H9 (cell line): ENCODE data around the gene S1PR2. TPM values are rescaled to one million over a fixed set of nuclear protein-coding genes. Genes with fewer than 3 reads are reported as not detected.

Source experiments
- DNase-seq: peaks from one replicate; pipeline ENCODE4 v3.0.0-alpha.2; 2017
- H2AFZ ChIP-seq: one replicate; pipeline ENCODE4 v1.6.1; 2013; ENCODE audit warnings: mild to moderate bottlenecking, low read length, control low read depth, moderate library complexity
- H2AK5ac ChIP-seq: 2 replicates; pipeline ENCODE4 v1.6.1; 2013; ENCODE audit warnings: low read length, control low read depth, mixed read lengths; ENCODE audit not compliant: insufficient read length
- H2BK120ac ChIP-seq: one replicate; pipeline ENCODE4 v1.6.1; 2013; ENCODE audit warnings: low read depth, mild to moderate bottlenecking, low read length, control low read depth, inconsistent platforms; ENCODE audit not compliant: poor library complexity, severe bottlenecking
- H2BK12ac ChIP-seq: 2 replicates; pipeline ENCODE4 v1.6.1; 2013; ENCODE audit warnings: low read length, control low read depth, mixed read lengths, low read depth; ENCODE audit not compliant: insufficient read length
- H2BK15ac ChIP-seq: 2 replicates; pipeline ENCODE4 v1.6.1; 2013; ENCODE audit warnings: low read depth, low read length, control low read depth
- H2BK20ac ChIP-seq: one replicate; pipeline ENCODE4 v1.6.1; 2013; ENCODE audit warnings: low read depth, mild to moderate bottlenecking, low read length, control low read depth, inconsistent platforms; ENCODE audit not compliant: poor library complexity, severe bottlenecking
- H2BK5ac ChIP-seq: 2 replicates; pipeline ENCODE4 v1.6.1; 2013; ENCODE audit warnings: low read length, control low read depth, mixed read lengths; ENCODE audit not compliant: insufficient read length
- H3K14ac ChIP-seq: 2 replicates; pipeline ENCODE4 v1.6.1; 2013; ENCODE audit warnings: low read length, control low read depth; ENCODE audit not compliant: insufficient read depth
- H3K18ac ChIP-seq: 2 replicates; pipeline ENCODE4 v1.6.1; 2013; ENCODE audit warnings: low read depth, mild to moderate bottlenecking, mixed read lengths, low read length, control low read depth; ENCODE audit not compliant: insufficient read length
- H3K23ac ChIP-seq: 2 replicates; pipeline ENCODE4 v1.6.1; 2013; ENCODE audit warnings: low read length, control low read depth, mixed read lengths, low read depth; ENCODE audit not compliant: insufficient read length
- H3K23me2 ChIP-seq: 2 replicates; pipeline ENCODE4 v1.6.1; 2013; ENCODE audit warnings: low read depth, mild to moderate bottlenecking, mixed read lengths, low read length, control low read depth; ENCODE audit not compliant: insufficient read length, poor library complexity, severe bottlenecking
- H3K27ac ChIP-seq: 2 replicates; pipeline ENCODE4 v1.5.1; 2013; ENCODE audit warnings: low read length, control low read depth, mixed read lengths, low read depth; ENCODE audit not compliant: insufficient read length
- H3K27me3 ChIP-seq: 2 replicates; pipeline ENCODE4 v1.6.1; 2013; ENCODE audit warnings: low read length, control low read depth, inconsistent platforms; ENCODE audit not compliant: insufficient read depth
- H3K4ac ChIP-seq: 2 replicates; pipeline ENCODE4 v1.6.1; 2013; ENCODE audit warnings: low read depth, mild to moderate bottlenecking, control low read depth, inconsistent platforms, low read length, moderate library complexity
- H3K4me1 ChIP-seq: 2 replicates; pipeline ENCODE4 v1.6.1; 2013; ENCODE audit warnings: low read length, control low read depth, inconsistent platforms; ENCODE audit not compliant: insufficient read depth
- H3K4me2 ChIP-seq: 2 replicates; pipeline ENCODE4 v1.6.1; 2013; ENCODE audit warnings: low read length, control low read depth, mixed read lengths; ENCODE audit not compliant: insufficient read length, insufficient read depth
- H3K56ac ChIP-seq: 2 replicates; pipeline ENCODE4 v1.6.1; 2013; ENCODE audit warnings: low read depth, mild to moderate bottlenecking, mixed read lengths, low read length, control low read depth; ENCODE audit not compliant: insufficient read length
- H3K79me1 ChIP-seq: 2 replicates; pipeline ENCODE4 v1.6.1; 2013; ENCODE audit warnings: low read depth, mild to moderate bottlenecking, moderate library complexity, low read length, control low read depth, inconsistent platforms; ENCODE audit not compliant: insufficient read depth, poor library complexity, severe bottlenecking
- H3K79me2 ChIP-seq: 2 replicates; pipeline ENCODE4 v1.6.1; 2013; ENCODE audit warnings: low read length, control low read depth, inconsistent platforms; ENCODE audit not compliant: insufficient read depth
- H3K9ac ChIP-seq: 2 replicates; pipeline ENCODE4 v1.6.1; 2013; ENCODE audit warnings: low read length, control low read depth, mixed read lengths; ENCODE audit not compliant: insufficient read length; ENCODE audit errors: extremely low read depth
- H3K9me3 ChIP-seq: one replicate; pipeline ENCODE4 v1.6.1; 2013; ENCODE audit warnings: low read depth, low read length, inconsistent platforms; ENCODE audit not compliant: control insufficient read depth
- H3T11ph ChIP-seq: one replicate; pipeline ENCODE4 v1.6.1; 2013; ENCODE audit warnings: mild to moderate bottlenecking, low read length, control low read depth, inconsistent platforms
- H4K20me1 ChIP-seq: one replicate; pipeline ENCODE4 v1.6.1; 2013; ENCODE audit not compliant: control insufficient read depth, insufficient read length, insufficient read depth
- H4K5ac ChIP-seq: 2 replicates; pipeline ENCODE4 v1.6.1; 2013; ENCODE audit warnings: low read depth, mild to moderate bottlenecking, mixed read lengths, low read length, control low read depth; ENCODE audit not compliant: insufficient read length
- H4K8ac ChIP-seq: replicated peaks from 2 replicates; pipeline ENCODE4 v1.6.1; 2013; ENCODE audit warnings: low read length, control low read depth, mixed read lengths, low read depth; ENCODE audit not compliant: insufficient read length
- H4K91ac ChIP-seq: 2 replicates; pipeline ENCODE4 v1.6.1; 2013; ENCODE audit warnings: low read depth, mild to moderate bottlenecking, moderate library complexity, mixed read lengths, low read length, control low read depth; ENCODE audit not compliant: insufficient read length
- H3K27ac Mint-ChIP-seq, 3 experiments: 2 replicates in 2 of 3; 3 replicates in 1 of 3; pipeline ENCODE4 v1.8.0; 2020 to 2021; ENCODE audit warnings: mixed read lengths in 3 of 3, mild to moderate bottlenecking in 1 of 3, moderate library complexity in 1 of 3
- H3K27me3 Mint-ChIP-seq: 2 replicates; pipeline ENCODE4 v1.8.0; 2021; ENCODE audit warnings: low read depth, mild to moderate bottlenecking, moderate library complexity, mixed read lengths
- H3K36me3 Mint-ChIP-seq, 3 experiments: 2 replicates in 2 of 3; 3 replicates in 1 of 3; pipeline ENCODE4 v1.8.0; 2020 to 2021; ENCODE audit warnings: low read depth in 3 of 3, mixed read lengths in 3 of 3; ENCODE audit not compliant: insufficient read depth in 1 of 3
- H3K4me1 Mint-ChIP-seq, 2 experiments: 2 replicates each; pipeline ENCODE4 v1.8.0; 2020; ENCODE audit warnings: mixed read lengths in 2 of 2
- H3K4me3 Mint-ChIP-seq, 2 experiments: 2 replicates in 1 of 2; 3 replicates in 1 of 2; pipeline ENCODE4 v1.8.0; 2020 to 2021; ENCODE audit warnings: mild to moderate bottlenecking in 2 of 2, mixed read lengths in 2 of 2, moderate library complexity in 1 of 2
- H3K9me3 Mint-ChIP-seq, 2 experiments: 2 replicates in 1 of 2; 3 replicates in 1 of 2; pipeline ENCODE4 v1.8.0; 2020; ENCODE audit warnings: mild to moderate bottlenecking in 2 of 2, mixed read lengths in 2 of 2, moderate library complexity in 1 of 2
- CTCF ChIP-seq: fragments of 200-600 bp; sonication (generic); conservative IDR thresholded peaks from 3 replicates; pipeline ENCODE4 v1.8.0; 2021; ENCODE audit warnings: antibody characterized with exemption, mild to moderate bottlenecking
- WGBS: extraction: QIAGEN DNeasy Blood & Tissue Kit; methylation state at CpG from one replicate; pipeline ENCODE4 v1.1.7; 2013; ENCODE audit warnings: missing lambda C conversion rate, low lambda C conversion rate, mixed read lengths; ENCODE audit not compliant: insufficient read length; ENCODE audit errors: extremely low coverage; 5-methylcytosine and 5-hydroxymethylcytosine counted together
- total RNA-seq: library from RNA; stranded (reverse); gene quantifications from 2 replicates; pipeline ENCODE4 v1.2.1, GENCODE V29; 2021

The S1PR2 gene
- total RNA-seq, 1 experiment from 2014 or later, result 11.5 TPM

- H3K36me3 Mint-ChIP-seq, result peaks cover 3 to 9% (median 5%) of the 10 kb centered on the region in 3 experiments; a peak in 6 of 7 replicates
- Histone ChIP-seq H3K23ac (no peak overlapping the region), H2BK20ac (no peak overlapping the region), H3K79me1 (no peaks in the 10 kb centered on the region), H4K91ac (no peak overlapping the region), H4K5ac (no peak overlapping the region), H3K14ac (no peak overlapping the region), H2BK12ac (no peak overlapping the region), H3K9ac (no peak overlapping the region), H2BK120ac (no peak overlapping the region), H2AK5ac (no peak overlapping the region), H3K9me3 (no peaks in the 10 kb centered on the region), H3K4me1 (no peaks in the 10 kb centered on the region), H3K27ac (no peak overlapping the region), H4K8ac (no peak overlapping the region), H3K4me2 (no peak overlapping the region), H2BK5ac (no peak overlapping the region), H3K18ac (no peak overlapping the region), H3K23me2 (peaks cover 13% of the 10 kb centered on the region), H3T11ph (no peak overlapping the region), H3K4ac (no peak overlapping the region), H2AFZ (no peak overlapping the region), H3K27me3 (no peaks in the 10 kb centered on the region), H4K20me1 (no peaks in the 10 kb centered on the region), H2BK15ac (no peak overlapping the region), H3K79me2 (no peaks in the 10 kb centered on the region), H3K56ac (no peak overlapping the region)
- TF ChIP-seq CTCF, result no peak
- H3K27ac Mint-ChIP-seq, result no peak overlapping the region
- H3K27me3 Mint-ChIP-seq, result no peaks in the 10 kb centered on the region; the same call in none of the 2 replicates
- no CpG with 5 or more reads among the region's 5 CpGs for WGBS
- no peak for DNase-seq
- H3K4me3 Mint-ChIP-seq, result no peak overlapping the region
- peaks cover 8 to 16% of the 10 kb centered on the region in 2 experiments for H3K4me1 Mint-ChIP-seq
- H3K9me3 Mint-ChIP-seq, result no peaks in the 10 kb centered on the region
Observed at GRCh38 chr19:10228393-10228792, 2.7 kb downstream of the S1PR2 start.
